Activated CD8-positive, alpha-beta T cell treated with anti-CD3 and anti-CD28 coated beads, Interleukin-2, amount 10 ng/mL, durations not matched to agents 7 days and 5 days (primary cell): ENCODE data around the gene RASGEF1B. TPM values are rescaled to one million over a fixed set of nuclear protein-coding genes. Genes with fewer than 3 reads are reported as not detected.

Source experiments
- ATAC-seq: fragments of 150-1000 bp; cut with Tn5 transposase; one replicate; pipeline ENCODE4 v1.10.0; 2021; ENCODE audit warnings: moderate library complexity
- CTCF ChIA-PET: fragments of 350-600 bp; sonication (Branson Sonifier 250); formaldehyde crosslinking; loops from one replicate; lab custom pipeline; 2021; ENCODE audit warnings: antibody characterized with exemption; lab: Charles Lee
- POLR2A ChIA-PET: fragments of 350-600 bp; sonication (Branson Sonifier 250); formaldehyde crosslinking; loops from one replicate; lab custom pipeline; 2021; ENCODE audit warnings: antibody characterized with exemption; lab: Charles Lee
- DNase-seq: peaks from one replicate; pipeline ENCODE4 v3.0.0-alpha.2; 2020
- H3K27ac Mint-ChIP-seq: one replicate; pipeline ENCODE4 v1.8.0; 2021; ENCODE audit warnings: mild to moderate bottlenecking, mixed read lengths
- H3K27me3 Mint-ChIP-seq: one replicate; pipeline ENCODE4 v1.8.0; 2021; ENCODE audit warnings: low read depth, mixed read lengths
- H3K36me3 Mint-ChIP-seq: one replicate; pipeline ENCODE4 v1.8.0; 2021; ENCODE audit warnings: low read depth, mixed read lengths
- H3K4me1 Mint-ChIP-seq: one replicate; pipeline ENCODE4 v1.8.0; 2021; ENCODE audit warnings: low read depth, mixed read lengths
- H3K4me3 Mint-ChIP-seq: one replicate; pipeline ENCODE4 v1.8.0; 2021; ENCODE audit warnings: mild to moderate bottlenecking, mixed read lengths
- H3K9me3 Mint-ChIP-seq: one replicate; pipeline ENCODE4 v1.8.0; 2022; ENCODE audit warnings: mixed read lengths; ENCODE audit not compliant: insufficient read depth
- total RNA-seq, 2 experiments: library from RNA; stranded (reverse); gene quantifications; one replicate each; pipeline ENCODE4 v1.2.3, GENCODE V29; 2021

RASGEF1B gene
- total RNA-seq, 2 experiments from 2014 or later, result 2.0 to 2.4 TPM

- ChIA-PET POLR2A (no interaction called here), CTCF (interaction anchor here (0.7 to 1.1 kb wide), 3 partner anchors 39 to 791 kb away, joined by 3 read pairs; partner anchors contain the start of gene RASGEF1B)
- DNase-seq, result no peak
- H3K36me3 Mint-ChIP-seq, result peaks cover 15% of the 10 kb centered on the region
- H3K27ac Mint-ChIP-seq, result no peak overlapping the region
- no peaks in the 10 kb centered on the region for H3K27me3 Mint-ChIP-seq
- no peaks in the 10 kb centered on the region for H3K9me3 Mint-ChIP-seq
- H3K4me1 Mint-ChIP-seq, result no peaks in the 10 kb centered on the region
- no peak overlapping the region for H3K4me3 Mint-ChIP-seq
- ATAC-seq, result no peak
These were observed 43.7 kb downstream of the RASGEF1B start for GRCh38 chr4:81428002-81428401.

DNA sequence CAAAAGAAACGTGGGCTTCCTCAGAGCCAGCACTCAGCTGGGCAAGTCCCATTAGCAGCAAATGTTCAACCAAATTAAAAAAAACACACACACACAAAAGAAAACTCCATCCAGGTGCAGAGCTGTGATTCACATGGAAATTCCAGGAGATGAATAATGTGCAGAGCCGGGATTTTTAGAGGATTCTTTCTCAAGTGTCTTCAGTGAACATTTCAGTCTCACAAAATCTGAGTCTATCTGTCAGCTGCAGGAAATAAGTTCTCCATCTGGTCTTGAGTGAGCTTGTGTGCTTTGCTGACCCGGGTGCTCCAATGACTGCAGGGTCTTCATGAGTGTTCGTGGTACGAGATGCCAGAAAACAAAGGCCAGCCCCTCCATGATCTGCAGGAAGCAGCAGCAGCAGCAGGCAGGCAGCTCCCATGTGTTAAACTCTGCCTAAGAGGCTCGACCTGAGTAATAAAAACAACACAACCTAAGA lies 44.3 kb downstream of the RASGEF1B start:
- H3K27ac Mint-ChIP-seq, result no peak overlapping the region

GRCh38 chr4:81426770-81427289 lies 44.9 kb downstream of the RASGEF1B start:
- Mint-ChIP-seq H3K9me3 (no peaks in the 10 kb centered on the region), H3K27ac (no peak overlapping the region), H3K4me1 (no peaks in the 10 kb centered on the region), H3K27me3 (no peaks in the 10 kb centered on the region), H3K4me3 (no peak overlapping the region), H3K36me3 (peaks cover 12% of the 10 kb centered on the region)
- ChIA-PET POLR2A (no interaction called here), CTCF (interaction anchor here (1.4 kb wide), 1 partner anchor 20 kb away, joined by 3 read pairs; no protein-coding TSS in a partner anchor)
- no peak for DNase-seq
- ATAC-seq, result no peak

More for the DNA sequence above, 44.3 kb downstream of the RASGEF1B start:
- DNase-seq, result no peak
- no peak for ATAC-seq
- ChIA-PET CTCF (interaction anchor here (1.0 to 1.4 kb wide), 3 partner anchors 21 to 792 kb away, joined by 3 read pairs; no protein-coding TSS in a partner anchor), POLR2A (no interaction called here)
- Mint-ChIP-seq H3K27me3 (no peaks in the 10 kb centered on the region), H3K36me3 (peaks cover 15% of the 10 kb centered on the region), H3K4me1 (no peaks in the 10 kb centered on the region), H3K4me3 (no peak overlapping the region), H3K9me3 (no peaks in the 10 kb centered on the region)

- no peaks in the 10 kb centered on the region for H3K4me1 Mint-ChIP-seq
- H3K36me3 Mint-ChIP-seq, result peaks cover 10% of the 10 kb centered on the region
- ChIA-PET CTCF (interaction anchor here (1.4 kb wide), 1 partner anchor 42 kb away, joined by 4 read pairs; no protein-coding TSS in a partner anchor), POLR2A (no interaction called here)
- H3K27ac Mint-ChIP-seq, result no peak overlapping the region
- ATAC-seq (no peak), DNase-seq (no peak)
- no peaks in the 10 kb centered on the region for H3K27me3 Mint-ChIP-seq
- H3K4me3 Mint-ChIP-seq, result no peak overlapping the region
- no peaks in the 10 kb centered on the region for H3K9me3 Mint-ChIP-seq
These were observed 46.6 kb downstream of the RASGEF1B start for GRCh38 chr4:81424816-81425755.

DNA sequence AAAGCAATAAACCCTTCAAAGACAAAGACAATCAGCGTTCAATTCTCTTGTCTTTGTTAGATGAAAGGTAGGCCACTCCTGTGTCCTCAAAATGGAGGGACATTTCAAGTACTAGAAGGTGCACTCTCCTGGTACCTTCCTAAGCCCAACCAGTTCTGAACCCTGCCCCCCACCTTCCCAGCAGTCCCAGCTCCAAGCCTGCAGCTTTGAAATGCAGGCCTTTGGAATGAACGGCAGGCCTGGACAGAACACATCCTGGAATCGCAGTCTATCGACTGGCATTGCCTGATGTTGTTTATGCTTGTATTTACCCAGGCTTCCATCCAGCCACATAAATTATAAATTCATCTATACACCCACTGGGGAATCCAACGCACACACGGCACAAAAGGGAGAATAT lies 47.4 kb downstream of the RASGEF1B start:
- ATAC-seq, result no peak
- ChIA-PET CTCF (no interaction called here), POLR2A (no interaction called here)
- H3K4me3 Mint-ChIP-seq, result no peak overlapping the region
- peaks cover 5% of the 10 kb centered on the region for H3K36me3 Mint-ChIP-seq
- DNase-seq, result no peak
- H3K4me1 Mint-ChIP-seq, result no peaks in the 10 kb centered on the region
- no peak overlapping the region for H3K27ac Mint-ChIP-seq
- H3K27me3 Mint-ChIP-seq, result no peaks in the 10 kb centered on the region
- no peaks in the 10 kb centered on the region for H3K9me3 Mint-ChIP-seq

- H3K4me1 Mint-ChIP-seq, result no peaks in the 10 kb centered on the region
- ATAC-seq (no peak), DNase-seq (no peak)
- CTCF ChIA-PET, result no interaction called here
- POLR2A ChIA-PET, result no interaction called here
- H3K36me3 Mint-ChIP-seq, result no peaks in the 10 kb centered on the region
- no peak overlapping the region for H3K4me3 Mint-ChIP-seq
- no peaks in the 10 kb centered on the region for H3K27me3 Mint-ChIP-seq
- no peaks in the 10 kb centered on the region for H3K9me3 Mint-ChIP-seq
- H3K27ac Mint-ChIP-seq, result no peak overlapping the region
These were observed 49.1 kb downstream of the RASGEF1B start for GRCh38 chr4:81422595-81422994.

DNA sequence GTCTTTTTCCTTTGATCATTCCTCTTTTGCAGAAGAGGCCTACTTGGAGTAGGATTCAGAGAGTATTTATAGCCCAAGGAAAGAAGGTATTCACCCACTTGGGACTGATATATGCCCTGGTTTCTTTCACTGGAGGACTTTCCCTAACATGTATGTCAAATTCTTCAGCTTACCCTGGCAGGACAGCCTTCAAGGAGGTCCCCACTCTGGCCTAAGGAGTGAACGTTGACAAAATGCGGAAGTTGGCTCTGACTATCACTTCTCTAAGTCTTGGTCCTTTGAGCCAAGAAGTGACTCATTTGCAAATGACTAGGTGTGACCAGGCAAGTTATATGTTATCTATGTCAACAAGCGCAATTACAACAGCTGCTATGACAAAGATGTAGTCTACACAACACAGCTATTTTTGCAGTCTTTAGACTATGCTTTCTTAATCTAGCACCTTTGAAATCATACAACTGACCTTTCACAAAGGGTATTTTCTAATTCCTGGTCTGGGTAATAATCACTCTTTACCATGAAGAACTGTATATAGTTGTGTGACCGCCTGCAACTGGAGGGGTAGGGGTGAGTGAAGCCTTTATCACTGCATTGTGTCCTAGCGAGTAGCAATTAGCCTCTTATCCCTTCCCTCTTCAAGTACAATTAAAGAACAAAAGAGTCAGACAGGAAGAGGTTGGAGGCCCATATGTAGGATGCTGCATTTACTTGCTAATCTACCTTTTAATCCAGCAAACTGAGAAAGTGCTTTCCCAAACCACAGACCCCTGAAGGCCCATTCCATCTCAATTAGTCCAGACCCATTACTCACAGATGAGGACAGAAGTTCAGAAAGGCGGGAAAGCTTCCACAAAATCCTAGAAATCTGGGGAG lies 50.1 kb downstream of the RASGEF1B start:
- no peak overlapping the region for H3K4me3 Mint-ChIP-seq
- H3K36me3 Mint-ChIP-seq, result no peaks in the 10 kb centered on the region
- ATAC-seq (no peak), DNase-seq (no peak)
- H3K4me1 Mint-ChIP-seq, result no peaks in the 10 kb centered on the region
- no peaks in the 10 kb centered on the region for H3K9me3 Mint-ChIP-seq
- no peak overlapping the region for H3K27ac Mint-ChIP-seq
- H3K27me3 Mint-ChIP-seq, result no peaks in the 10 kb centered on the region
- ChIA-PET CTCF (interaction anchor here (1.1 to 1.2 kb wide), 3 partner anchors 9 to 492 kb away, joined by 3 read pairs; no protein-coding TSS in a partner anchor), POLR2A (no interaction called here)

DNA sequence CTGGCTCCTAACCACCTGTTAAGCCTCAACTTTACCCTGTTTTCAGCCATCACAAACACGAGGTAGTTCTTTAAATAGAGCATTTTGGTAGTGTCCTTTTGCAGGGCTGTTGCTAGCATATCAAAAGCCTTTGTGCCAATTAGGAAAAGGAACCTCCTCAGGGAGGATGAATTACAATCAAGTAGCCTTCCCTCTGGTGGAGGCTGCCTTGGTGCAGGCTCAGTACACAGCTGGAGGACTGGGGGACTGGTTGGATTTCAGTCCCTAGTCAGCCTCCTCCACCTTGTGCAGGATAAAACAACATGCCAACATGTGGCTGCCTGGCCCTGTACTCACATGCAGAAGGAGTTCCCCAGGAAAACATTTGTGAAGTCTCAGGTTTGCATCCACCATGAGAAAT lies 53.1 kb downstream of the RASGEF1B start:
- no peaks in the 10 kb centered on the region for H3K27me3 Mint-ChIP-seq
- POLR2A ChIA-PET, result no interaction called here
- ATAC-seq (no peak), DNase-seq (no peak)
- no peak overlapping the region for H3K27ac Mint-ChIP-seq
- no peaks in the 10 kb centered on the region for H3K36me3 Mint-ChIP-seq
- no peaks in the 10 kb centered on the region for H3K9me3 Mint-ChIP-seq
- H3K4me3 Mint-ChIP-seq, result no peak overlapping the region
- CTCF ChIA-PET, result interaction anchor here (2.1 kb wide), 1 partner anchor 49 kb away, joined by 5 read pairs; no protein-coding TSS in a partner anchor
- H3K4me1 Mint-ChIP-seq, result no peaks in the 10 kb centered on the region

DNA sequence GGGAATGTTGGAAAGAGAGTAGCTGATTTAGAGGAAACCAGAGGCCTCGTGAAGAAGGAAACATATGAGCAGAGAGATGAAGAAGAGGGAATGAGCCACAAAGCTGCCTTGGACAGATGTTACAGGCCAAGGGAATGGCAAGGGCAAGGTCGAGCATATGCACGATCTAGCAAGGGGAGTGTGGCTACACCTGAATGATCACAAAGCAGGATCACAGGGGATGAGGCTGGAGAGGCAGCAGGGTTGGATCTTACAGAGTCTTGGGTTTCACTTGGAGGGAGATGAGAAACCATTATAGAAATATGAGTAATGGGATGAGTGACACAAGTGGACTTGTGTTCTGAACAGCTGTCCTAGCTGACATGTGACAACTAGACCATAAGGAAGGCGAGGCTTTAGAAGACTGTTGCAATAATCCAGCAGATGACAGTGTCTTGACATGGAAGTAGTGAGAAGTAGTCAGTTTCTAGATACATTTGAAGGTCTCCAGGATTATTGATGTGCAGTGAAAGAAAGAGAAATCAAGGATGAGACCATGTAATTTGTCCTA lies 58.7 kb downstream of the RASGEF1B start:
- DNase-seq (no peak), ATAC-seq (no peak)
- H3K36me3 Mint-ChIP-seq, result no peaks in the 10 kb centered on the region
- no peaks in the 10 kb centered on the region for H3K9me3 Mint-ChIP-seq
- no peaks in the 10 kb centered on the region for H3K4me1 Mint-ChIP-seq
- no peak overlapping the region for H3K4me3 Mint-ChIP-seq
- no peak overlapping the region for H3K27ac Mint-ChIP-seq
- ChIA-PET CTCF (interaction anchor here (1.0 to 1.1 kb wide), 2 partner anchors 8 to 54 kb away, joined by 3 read pairs; no protein-coding TSS in a partner anchor), POLR2A (no interaction called here)
- H3K27me3 Mint-ChIP-seq, result no peaks in the 10 kb centered on the region

DNA sequence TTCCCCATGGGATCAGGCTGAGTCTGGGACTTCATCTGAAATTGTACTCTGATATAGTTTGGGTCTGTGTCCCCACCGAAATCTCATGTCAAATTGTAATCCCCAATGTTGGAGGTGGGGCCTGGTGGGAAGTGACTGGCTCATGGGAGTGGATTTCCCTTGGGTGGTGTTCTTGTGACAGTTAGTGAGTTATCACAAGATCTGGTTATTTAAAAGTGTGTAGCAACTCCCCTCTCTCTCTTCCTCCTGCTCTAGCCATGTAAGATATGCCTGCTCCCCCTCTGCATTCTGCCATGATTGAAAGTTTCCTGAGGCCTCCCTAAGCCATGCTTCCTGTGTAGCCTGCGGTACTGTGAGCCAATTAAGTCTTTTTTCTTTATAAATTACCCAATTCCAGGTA lies 61.0 kb downstream of the RASGEF1B start:
- CTCF ChIA-PET, result no interaction called here
- ATAC-seq, result no peak
- Mint-ChIP-seq H3K36me3 (no peaks in the 10 kb centered on the region), H3K4me3 (no peak overlapping the region), H3K27me3 (no peaks in the 10 kb centered on the region), H3K9me3 (no peaks in the 10 kb centered on the region), H3K4me1 (peaks cover 1% of the 10 kb centered on the region), H3K27ac (no peak overlapping the region)
- no peak for DNase-seq
- POLR2A ChIA-PET, result no interaction called here

- CTCF ChIA-PET, result interaction anchor here (0.6 to 1.2 kb wide), 2 partner anchors 10 to 34 kb away, joined by 4 read pairs; no protein-coding TSS in a partner anchor
- DNase-seq, result no peak
- POLR2A ChIA-PET, result no interaction called here
These were observed 61.9 kb downstream of the RASGEF1B start for GRCh38 chr4:81409836-81410235.

More at GRCh38 chr4:81409836-81410235, 61.9 kb downstream of the RASGEF1B start:
- no peaks in the 10 kb centered on the region for H3K9me3 Mint-ChIP-seq
- no peak overlapping the region for H3K4me3 Mint-ChIP-seq
- H3K27ac Mint-ChIP-seq, result no peak overlapping the region
- H3K36me3 Mint-ChIP-seq, result no peaks in the 10 kb centered on the region
- H3K4me1 Mint-ChIP-seq, result peaks cover 4% of the 10 kb centered on the region
- H3K27me3 Mint-ChIP-seq, result no peaks in the 10 kb centered on the region
- no peak for ATAC-seq
